Measurements from ENCODE around the gene LAMA2.

LAMA2 gene

DNA sequence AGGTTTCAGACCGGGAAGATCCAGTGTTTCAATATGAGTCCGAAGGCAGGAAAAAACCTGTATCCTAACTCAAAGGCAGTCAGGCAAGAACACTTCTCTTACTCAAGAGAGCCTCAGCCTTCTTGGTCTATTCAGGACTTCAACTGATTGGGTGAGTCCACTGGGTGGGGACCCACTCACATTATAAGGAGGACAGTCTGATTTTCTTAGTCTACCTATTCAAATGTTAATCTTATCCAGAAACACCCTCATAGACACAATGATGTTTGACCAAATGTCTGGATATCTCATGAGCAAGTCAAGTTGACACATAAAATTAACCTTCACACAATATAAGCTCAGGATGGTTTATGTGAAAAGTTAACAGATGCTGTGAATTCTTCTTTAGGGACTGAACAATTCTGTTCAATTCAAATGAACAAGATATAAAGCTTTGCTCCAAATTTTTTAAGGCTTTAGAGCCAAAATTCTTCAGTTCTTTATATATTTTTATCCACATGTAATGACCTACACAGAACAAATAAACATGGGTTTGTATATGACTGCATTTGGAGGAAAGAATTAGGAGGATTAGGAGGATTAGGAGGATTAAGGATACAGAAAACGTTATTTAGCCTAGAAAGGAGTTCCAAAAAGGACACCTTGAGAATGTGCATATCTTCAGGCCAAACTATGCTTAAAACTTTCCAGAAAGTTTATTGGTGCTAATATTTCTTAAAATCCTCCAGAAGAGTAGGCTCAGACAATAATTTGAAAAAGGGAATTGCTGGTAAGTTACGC is 35.3 kb upstream of the LAMA2 start:
- TF ChIP-seq POLR2A (IDR thresholded peaks at IDR 0.05; ENCODE audit: extremely low read depth, insufficient read length) (no peak), MYC (IDR thresholded peaks at IDR 0.05; ENCODE audit: low read depth, low read length) (no peak)
- TF ChIP-seq, protein P1, sequence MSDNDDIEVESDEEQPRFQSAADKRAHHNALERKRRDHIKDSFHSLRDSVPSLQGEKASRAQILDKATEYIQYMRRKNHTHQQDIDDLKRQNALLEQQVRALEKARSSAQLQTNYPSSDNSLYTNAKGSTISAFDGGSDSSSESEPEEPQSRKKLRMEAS (IDR thresholded peaks at IDR 0.05; ENCODE audit: low read depth, low read length): no peak
- TF ChIP-seq, protein P2, sequence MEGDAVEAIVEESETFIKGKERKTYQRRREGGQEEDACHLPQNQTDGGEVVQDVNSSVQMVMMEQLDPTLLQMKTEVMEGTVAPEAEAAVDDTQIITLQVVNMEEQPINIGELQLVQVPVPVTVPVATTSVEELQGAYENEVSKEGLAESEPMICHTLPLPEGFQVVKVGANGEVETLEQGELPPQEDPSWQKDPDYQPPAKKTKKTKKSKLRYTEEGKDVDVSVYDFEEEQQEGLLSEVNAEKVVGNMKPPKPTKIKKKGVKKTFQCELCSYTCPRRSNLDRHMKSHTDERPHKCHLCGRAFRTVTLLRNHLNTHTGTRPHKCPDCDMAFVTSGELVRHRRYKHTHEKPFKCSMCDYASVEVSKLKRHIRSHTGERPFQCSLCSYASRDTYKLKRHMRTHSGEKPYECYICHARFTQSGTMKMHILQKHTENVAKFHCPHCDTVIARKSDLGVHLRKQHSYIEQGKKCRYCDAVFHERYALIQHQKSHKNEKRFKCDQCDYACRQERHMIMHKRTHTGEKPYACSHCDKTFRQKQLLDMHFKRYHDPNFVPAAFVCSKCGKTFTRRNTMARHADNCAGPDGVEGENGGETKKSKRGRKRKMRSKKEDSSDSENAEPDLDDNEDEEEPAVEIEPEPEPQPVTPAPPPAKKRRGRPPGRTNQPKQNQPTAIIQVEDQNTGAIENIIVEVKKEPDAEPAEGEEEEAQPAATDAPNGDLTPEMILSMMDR (IDR thresholded peaks at IDR 0.05; ENCODE audit: low read depth, low read length): no peak
- no peak for DNase-seq (ENCODE audit: low read depth)
- no peak overlapping the region for H3K4me3 ChIP-seq (ENCODE audit: low read depth, low read length)

DNA sequence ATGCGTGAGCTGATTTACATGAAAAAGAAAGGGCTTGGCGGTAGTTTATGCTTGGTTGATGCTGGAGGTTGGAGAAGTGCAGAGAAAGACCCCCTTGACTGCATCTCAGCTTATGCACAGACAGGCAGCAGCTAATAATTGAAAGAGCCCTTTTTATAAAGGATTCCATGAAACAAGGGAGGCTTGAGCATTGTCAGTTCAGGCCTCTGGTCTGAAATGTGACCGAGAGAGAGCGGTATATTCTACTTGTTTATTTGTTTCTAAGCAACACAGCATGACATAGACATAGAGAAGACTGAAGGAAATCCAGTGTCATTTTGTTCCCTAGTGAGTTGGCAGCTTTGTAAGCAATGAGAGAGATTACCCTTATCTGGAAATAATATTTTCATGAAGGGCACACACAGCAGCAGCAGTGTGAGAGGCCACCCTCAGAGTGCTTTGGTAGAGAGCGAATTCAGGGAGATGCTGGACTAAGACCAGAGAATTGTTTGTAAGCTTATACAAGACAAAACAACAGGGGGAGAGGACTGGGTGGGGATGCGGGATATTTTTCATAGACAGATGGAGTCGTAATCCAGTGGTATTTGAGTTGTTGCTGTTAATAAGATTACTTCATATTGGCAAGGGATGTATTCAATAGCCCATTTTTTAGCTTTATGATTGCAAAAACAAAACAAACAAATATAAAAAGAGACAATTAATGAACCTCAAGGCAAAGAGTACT is 34.6 kb upstream of the LAMA2 start:
- TF ChIP-seq MYC (IDR thresholded peaks at IDR 0.05; ENCODE audit: low read depth, low read length) (no peak), POLR2A (IDR thresholded peaks at IDR 0.05; ENCODE audit: extremely low read depth, insufficient read length) (no peak)
- TF ChIP-seq, protein P2 (IDR thresholded peaks at IDR 0.05; ENCODE audit: low read depth, low read length): no peak
- TF ChIP-seq, protein P1 (IDR thresholded peaks at IDR 0.05; ENCODE audit: low read depth, low read length): no peak
- no peak for DNase-seq (ENCODE audit: low read depth)
- no peak overlapping the region for H3K4me3 ChIP-seq (ENCODE audit: low read depth, low read length)

DNA sequence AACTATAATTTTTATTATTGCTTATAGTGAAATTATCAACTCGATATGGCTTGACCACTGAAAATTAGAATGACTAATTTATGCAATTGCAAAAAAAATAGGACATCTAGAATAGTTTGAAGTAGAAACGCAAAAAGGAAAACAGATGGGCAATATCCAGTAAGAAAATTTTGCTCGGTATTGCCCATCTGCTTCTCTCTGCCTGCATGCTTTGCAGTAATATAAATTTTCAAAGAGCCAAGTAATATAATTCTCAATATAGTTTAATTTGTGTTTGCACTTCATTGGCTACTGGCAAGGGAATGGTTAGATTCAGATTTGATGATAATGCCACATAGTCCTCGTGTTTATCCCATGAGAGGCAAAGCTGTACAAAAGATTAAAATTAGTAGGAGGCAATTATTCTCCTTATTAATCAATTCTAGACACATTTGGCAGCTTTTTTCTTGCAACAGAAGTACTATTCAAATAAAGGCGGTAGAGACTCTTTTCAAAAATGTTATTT is 27.3 kb upstream of the LAMA2 start:
- no peak overlapping the region for H3K4me3 ChIP-seq (ENCODE audit: low read depth, low read length)
- TF ChIP-seq MYC (IDR thresholded peaks at IDR 0.05; ENCODE audit: low read depth, low read length) (no peak), POLR2A (IDR thresholded peaks at IDR 0.05; ENCODE audit: extremely low read depth, insufficient read length) (no peak)
- TF ChIP-seq, protein P2 (IDR thresholded peaks at IDR 0.05; ENCODE audit: low read depth, low read length): no peak
- TF ChIP-seq, protein P1 (IDR thresholded peaks at IDR 0.05; ENCODE audit: low read depth, low read length): no peak
- no peak for DNase-seq (ENCODE audit: low read depth)

DNA sequence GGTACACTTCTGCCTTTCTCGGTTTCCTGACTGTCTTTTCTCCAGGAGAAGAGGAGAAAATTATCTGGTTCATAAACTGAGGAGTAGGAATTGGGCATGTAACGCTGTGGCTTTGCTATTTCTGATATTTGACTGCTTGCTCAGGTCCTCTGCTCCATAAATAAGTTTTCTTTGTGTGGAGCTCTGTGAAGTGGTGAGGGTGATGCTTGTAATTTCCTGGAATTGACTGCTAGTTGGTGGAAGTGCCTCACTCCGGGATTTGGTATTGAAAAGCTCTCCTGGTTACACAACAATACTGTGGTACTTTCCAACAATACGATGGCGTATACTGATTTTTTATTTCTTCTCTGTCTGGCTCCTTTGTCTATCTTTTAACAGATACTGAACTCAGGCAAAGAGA is 25.1 kb upstream of the LAMA2 start:
- DNase-seq (ENCODE audit: low read depth): no peak
- TF ChIP-seq, protein P2 (IDR thresholded peaks at IDR 0.05; ENCODE audit: low read depth, low read length): no peak
- TF ChIP-seq MYC (IDR thresholded peaks at IDR 0.05; ENCODE audit: low read depth, low read length) (no peak), POLR2A (IDR thresholded peaks at IDR 0.05; ENCODE audit: extremely low read depth, insufficient read length) (no peak)
- TF ChIP-seq, protein P1 (IDR thresholded peaks at IDR 0.05; ENCODE audit: low read depth, low read length): no peak
- H3K4me3 ChIP-seq (ENCODE audit: low read depth, low read length): no peak overlapping the region

DNA sequence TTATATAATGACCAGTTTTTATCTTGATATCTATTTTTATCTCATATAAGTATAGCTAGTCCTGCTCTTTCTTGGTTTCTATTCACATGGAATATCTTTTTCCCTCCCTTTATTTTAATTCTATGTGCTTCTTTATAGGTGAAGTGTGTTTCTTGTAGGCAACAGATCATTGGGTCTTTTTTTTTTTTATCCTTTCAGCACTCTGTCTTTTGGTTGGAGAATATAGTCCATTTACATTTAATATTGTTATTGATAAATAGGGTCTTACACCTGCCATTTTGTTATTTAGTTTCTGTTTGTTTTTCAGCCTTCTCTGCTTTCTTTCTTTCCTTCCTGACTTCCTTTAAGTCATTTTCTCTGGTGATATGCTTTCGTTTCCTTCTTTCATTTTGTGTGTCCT is 22.2 kb upstream of the LAMA2 start:
- TF ChIP-seq, protein P1 (IDR thresholded peaks at IDR 0.05; ENCODE audit: low read depth, low read length): no peak
- TF ChIP-seq MYC (IDR thresholded peaks at IDR 0.05; ENCODE audit: low read depth, low read length): no peak
- TF ChIP-seq, protein P2 (IDR thresholded peaks at IDR 0.05; ENCODE audit: low read depth, low read length): no peak
- TF ChIP-seq POLR2A (IDR thresholded peaks at IDR 0.05; ENCODE audit: extremely low read depth, insufficient read length): no peak
- no peak for DNase-seq (ENCODE audit: low read depth)
- no peak overlapping the region for H3K4me3 ChIP-seq (ENCODE audit: low read depth, low read length)

Data from NB4 (cell line).